Uterus (tissue), 4 donors: Measurements from ENCODE around the gene KRTAP5-8. TPM values are rescaled to one million over a fixed set of nuclear protein-coding genes. Genes with fewer than 3 reads are reported as not detected.
"Not testable (repeated sequence)": the region's sequence is repeated elsewhere in the genome, so short reads cannot be mapped to it uniquely, and the experiment has no call there.

Source experiments
- DNase-seq, 2 donors: peaks; one replicate each; pipeline ENCODE4 v3.0.0-alpha.2; 2019 to 2020
- H3K27ac ChIP-seq, 2 donors: fragments of 200-600 bp; sonication (generic); 1 replicate in 1 of 2; 2 replicates in 1 of 2; pipeline ENCODE4 v1.5.1; 2016 to 2018
- H3K27me3 ChIP-seq, 2 donors: fragments of 200-600 bp; sonication (generic); one replicate each; pipeline ENCODE4 v1.5.1; 2018 to 2019; ENCODE audit warnings: control low read depth in 1 of 2
- H3K36me3 ChIP-seq, 2 donors: fragments of 200-600 bp; sonication (generic); one replicate each; pipeline ENCODE4 v1.5.1; 2019; ENCODE audit warnings: control low read depth in 1 of 2
- H3K4me1 ChIP-seq, 2 donors: fragments of 200-600 bp; sonication (generic); one replicate each; pipeline ENCODE4 v1.5.1; 2018 to 2019; ENCODE audit warnings: control low read depth in 1 of 2
- H3K4me3 ChIP-seq, 2 donors: fragments of 200-600 bp; sonication (generic); 1 replicate in 1 of 2; 2 replicates in 1 of 2; pipeline ENCODE4 v1.5.1; 2018 to 2019; ENCODE audit warnings: mild to moderate bottlenecking in 1 of 2
- H3K9me3 ChIP-seq, 2 donors: fragments of 200-600 bp; sonication (generic); one replicate each; pipeline ENCODE4 v1.5.1; 2019; ENCODE audit warnings: control low read depth in 1 of 2
- POLR2A ChIP-seq, 2 donors: fragments of 450-650 bp; IDR thresholded peaks; one replicate each; pipeline ENCODE4 v1.6.1; 2016; ENCODE audit warnings: antibody characterized with exemption in 2 of 2, mild to moderate bottlenecking in 1 of 2, moderate library complexity in 1 of 2
- intact Hi-C: fragments of 100-400 bp; cut with DNase I; formaldehyde crosslinking; loops from one replicate; pipeline ENCODE4 v1.15.1; 2023; ENCODE audit warnings: low total_unique reads
- small RNA-seq: library from RNA; depleted of rRNA; stranded (forward); fragments of <200 nt; gene quantifications from one replicate; pipeline ENCODE3, GENCODE V24; 2016
- total RNA-seq, 4 donors: library from RNA; depleted of rRNA in 3 of 4; stranded (reverse); fragments of >200 nt in 3 of 4; gene quantifications; one replicate each; pipeline versions ENCODE4 v1.1.0 to v1.2.4, GENCODE V29; 2014 to 2023
- TF ChIP-seq, protein P1 (sequence below), 4 experiments: fragments of 200-600 bp in 2 of 4; fragments of 450-650 bp in 2 of 4; sonication (generic) in 2 of 4; IDR thresholded peaks; one replicate each; pipeline ENCODE4 v1.5.1; 2016 to 2019; ENCODE audit warnings: antibody characterized with exemption in 4 of 4, mild to moderate bottlenecking in 2 of 4, moderate library complexity in 1 of 4
- donor health status: DM: yes; HTN: yes; CAD: no.

KRTAP5-8 gene
- total RNA-seq, 4 donors from 2014 or later: 0.64 TPM; not detected in 3

DNA sequence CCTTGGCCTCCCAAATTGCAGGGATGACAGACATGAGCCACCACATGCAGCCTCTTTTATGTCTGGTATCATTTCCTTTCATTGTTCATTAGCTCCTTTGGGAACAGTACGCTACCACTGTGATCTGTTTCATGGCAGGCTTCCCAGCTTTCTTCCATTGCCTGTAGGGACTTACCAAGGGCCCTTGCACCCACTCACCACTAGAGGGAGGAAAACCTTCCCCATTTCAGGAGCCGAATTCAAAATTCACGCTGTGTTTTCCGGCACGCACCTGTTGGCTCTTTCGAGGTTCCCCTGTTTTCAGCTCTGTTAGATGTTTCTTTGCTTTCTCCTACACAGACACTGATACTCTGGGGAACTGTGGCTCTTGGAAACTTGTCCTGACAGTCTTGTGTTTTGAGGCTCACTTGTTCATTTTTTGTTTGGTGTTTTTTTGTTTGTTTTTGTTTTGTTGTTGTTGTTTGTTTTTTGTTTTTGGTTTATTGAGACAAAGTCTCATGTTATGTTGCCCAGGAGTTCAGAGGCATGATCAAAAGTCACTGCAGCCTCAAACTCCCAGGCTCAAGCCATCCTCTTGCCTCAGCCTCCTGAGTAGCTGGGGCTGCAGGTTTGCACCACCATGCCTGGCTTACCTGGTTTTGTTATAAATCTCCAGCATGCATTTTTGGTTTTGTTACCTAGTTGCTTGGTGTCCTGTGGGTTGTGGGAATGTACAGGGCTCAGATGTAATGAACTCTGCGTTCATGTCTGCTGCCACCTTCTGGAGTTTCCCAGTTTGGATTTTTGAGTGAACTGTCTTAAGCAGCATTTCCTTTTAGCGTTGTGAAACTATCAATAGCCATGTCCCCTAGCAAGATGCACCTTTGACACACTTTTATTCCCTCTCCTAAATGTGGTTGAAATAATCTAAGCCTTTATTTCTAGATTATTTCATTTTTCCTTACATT lies 42.5 kb downstream of the KRTAP5-8 start:
- intact Hi-C loops: no loop called here
- peak; percentile 24 to 44 for DNase-seq
- Histone ChIP-seq H3K9me3 (no peaks in the 10 kb centered on the region), H3K4me1 (no peaks in the 10 kb centered on the region), H3K27ac (no peak overlapping the region), H3K27me3 (no peaks in the 10 kb centered on the region), H3K4me3 (no peak overlapping the region), H3K36me3 (no peaks in the 10 kb centered on the region)
- TF ChIP-seq, protein P1, sequence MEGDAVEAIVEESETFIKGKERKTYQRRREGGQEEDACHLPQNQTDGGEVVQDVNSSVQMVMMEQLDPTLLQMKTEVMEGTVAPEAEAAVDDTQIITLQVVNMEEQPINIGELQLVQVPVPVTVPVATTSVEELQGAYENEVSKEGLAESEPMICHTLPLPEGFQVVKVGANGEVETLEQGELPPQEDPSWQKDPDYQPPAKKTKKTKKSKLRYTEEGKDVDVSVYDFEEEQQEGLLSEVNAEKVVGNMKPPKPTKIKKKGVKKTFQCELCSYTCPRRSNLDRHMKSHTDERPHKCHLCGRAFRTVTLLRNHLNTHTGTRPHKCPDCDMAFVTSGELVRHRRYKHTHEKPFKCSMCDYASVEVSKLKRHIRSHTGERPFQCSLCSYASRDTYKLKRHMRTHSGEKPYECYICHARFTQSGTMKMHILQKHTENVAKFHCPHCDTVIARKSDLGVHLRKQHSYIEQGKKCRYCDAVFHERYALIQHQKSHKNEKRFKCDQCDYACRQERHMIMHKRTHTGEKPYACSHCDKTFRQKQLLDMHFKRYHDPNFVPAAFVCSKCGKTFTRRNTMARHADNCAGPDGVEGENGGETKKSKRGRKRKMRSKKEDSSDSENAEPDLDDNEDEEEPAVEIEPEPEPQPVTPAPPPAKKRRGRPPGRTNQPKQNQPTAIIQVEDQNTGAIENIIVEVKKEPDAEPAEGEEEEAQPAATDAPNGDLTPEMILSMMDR (IDR thresholded peaks at IDR 0.05): peak; percentile 43 to 66 (median 55)
- no peak for TF ChIP-seq POLR2A (IDR thresholded peaks at IDR 0.05)

DNA sequence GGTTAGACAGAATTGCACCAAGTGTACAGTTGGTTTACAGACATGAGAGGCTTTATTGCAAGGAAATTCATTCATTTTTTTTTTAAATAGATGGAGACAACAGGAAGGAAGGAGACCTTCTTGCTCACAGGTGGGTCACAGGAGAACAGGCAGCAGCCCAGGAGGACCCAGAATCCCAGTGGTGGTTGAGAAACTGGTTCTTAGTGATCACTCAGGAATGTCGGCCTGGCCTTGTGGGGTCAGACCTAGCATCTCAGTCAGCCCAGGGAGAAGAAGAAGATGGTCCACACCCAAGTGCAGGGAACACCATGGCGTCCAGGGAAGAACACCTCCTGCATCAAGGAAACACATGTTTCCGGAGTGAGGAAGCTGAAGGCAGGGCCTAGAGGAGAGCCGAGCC lies 44.0 kb downstream of the KRTAP5-8 start:
- Histone ChIP-seq H3K9me3 (no peaks in the 10 kb centered on the region), H3K36me3 (no peaks in the 10 kb centered on the region), H3K4me1 (no peaks in the 10 kb centered on the region), H3K27ac (no peak overlapping the region), H3K4me3 (no peak overlapping the region), H3K27me3 (no peaks in the 10 kb centered on the region)
- no peak for DNase-seq
- intact Hi-C loops: no loop called here
- TF ChIP-seq POLR2A (IDR thresholded peaks at IDR 0.05): no peak
- TF ChIP-seq, protein P1 (IDR thresholded peaks at IDR 0.05): no peak

GRCh38 chr11:71582309-71582895 lies 44.6 kb downstream of the KRTAP5-8 start, which contains the start of gene KRTAP5-11:
KRTAP5-11 (minus strand) TSS chr11:71582875; CDS start chr11:71582837, 38 bp downstream.
- DNase-seq: no peak
- Histone ChIP-seq H3K4me3 (no peak within 1 kb of the TSS), H3K27ac (no peak within 1 kb of the TSS), H3K27me3 (no peaks in the 10 kb centered on the region), H3K36me3 (no peaks in the 10 kb centered on the region), H3K9me3 (no peaks in the 10 kb centered on the region), H3K4me1 (no peaks in the 10 kb centered on the region)
- no peak for TF ChIP-seq POLR2A (IDR thresholded peaks at IDR 0.05)
- TF ChIP-seq, protein P1 (IDR thresholded peaks at IDR 0.05): no peak
- intact Hi-C loops: no loop called here

GRCh38 chr11:71582969-71583368 lies 45.1 kb downstream of the KRTAP5-8 start:
- H3K4me3 ChIP-seq, intact Hi-C loops, H3K36me3 ChIP-seq: not testable (repeated sequence)

DNA sequence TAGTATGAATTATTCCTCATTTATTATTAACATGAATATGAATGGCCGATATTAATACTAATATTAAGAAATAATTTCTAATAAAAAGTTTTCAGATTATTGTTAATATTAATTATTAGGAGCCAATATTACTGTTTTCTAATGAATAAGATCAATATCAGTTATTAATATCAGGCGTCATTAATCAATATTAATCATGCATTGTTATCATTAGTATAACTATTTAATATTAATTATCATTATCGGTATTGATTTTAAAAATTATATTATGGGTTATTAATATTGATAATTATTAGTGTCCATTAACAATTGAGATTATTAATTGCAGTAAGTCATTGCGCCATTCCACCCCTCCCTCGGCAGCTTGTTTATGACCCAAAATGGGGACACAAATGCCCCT lies 47.8 kb downstream of the KRTAP5-8 start:
- H3K9me3 ChIP-seq, H3K27me3 ChIP-seq, intact Hi-C loops, H3K36me3 ChIP-seq, H3K27ac ChIP-seq, DNase-seq, H3K4me1 ChIP-seq, H3K4me3 ChIP-seq: not testable (repeated sequence)

More at GRCh38 chr11:71582969-71583368, 45.1 kb downstream of the KRTAP5-8 start:
- not testable (repeated sequence) for DNase-seq, H3K27ac ChIP-seq, H3K27me3 ChIP-seq, H3K9me3 ChIP-seq, H3K4me1 ChIP-seq

DNA sequence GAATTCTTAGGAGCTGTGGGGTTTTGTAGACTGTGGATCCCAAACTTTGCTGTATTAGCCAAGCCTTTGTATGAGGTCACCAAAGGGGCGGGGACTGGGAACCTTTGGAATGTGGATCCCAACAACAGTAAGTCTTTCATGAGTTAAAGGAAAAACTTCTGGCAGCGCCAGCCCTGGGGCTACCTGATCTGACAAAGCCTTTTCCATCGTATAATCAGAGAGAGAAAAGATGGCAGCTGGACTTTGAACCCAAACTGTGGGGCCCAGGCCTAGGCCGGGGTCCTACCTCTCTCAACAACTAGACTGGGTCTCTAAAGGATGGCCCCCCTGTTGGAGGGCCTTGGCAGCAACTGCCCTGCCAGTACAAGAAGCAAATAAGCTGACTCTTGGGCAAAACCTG lies 50.5 kb downstream of the KRTAP5-8 start:
- DNase-seq, H3K4me3 ChIP-seq, H3K4me1 ChIP-seq, H3K9me3 ChIP-seq, H3K27me3 ChIP-seq, intact Hi-C loops, H3K36me3 ChIP-seq, H3K27ac ChIP-seq: not testable (repeated sequence)

Small RNAs within 50 kb of the gene (small RNA-seq; reads per million reads assigned to genes)
- gene AP000867.1 (not detected), gene KRTAP5-14P (not detected)

Other genes with a start within 250 kb of the KRTAP5-8 start
- gene DHCR7, start 89.6 kb upstream of the KRTAP5-8 start, total RNA-seq: 10 to 100 TPM in 3 of 4 donors, 1 to 10 TPM in 1; 7.1 to 24.1 (median 17.8) TPM
- gene NADSYN1, start 84.8 kb upstream of the KRTAP5-8 start, total RNA-seq: 10 to 100 TPM; 20.0 to 73.0 (median 32.8) TPM
- gene KRTAP5-7, start 10.8 kb upstream of the KRTAP5-8 start, total RNA-seq: under 1 TPM in 1 of 4 donors, not detected in 3; 0.95 TPM
- gene KRTAP5-9, start 10.4 kb downstream of the KRTAP5-8 start, total RNA-seq: not detected
- under 1 TPM in 1 of 4 donors, not detected in 3; 0.37 TPM for gene KRTAP5-10, start 27.5 kb downstream of the KRTAP5-8 start, total RNA-seq
- not detected for gene KRTAP5-11, start 44.9 kb downstream of the KRTAP5-8 start, total RNA-seq